Left ventricle myocardium inferior (tissue), 1 donor: ENCODE measurements around the gene TEX26. TPM values are rescaled to one million over a fixed set of nuclear protein-coding genes. Genes with fewer than 3 reads are reported as not detected.
"Not testable (repeated sequence)": the region's sequence is repeated elsewhere in the genome, so short reads cannot be mapped to it uniquely, and the experiment has no call there.

Source experiments
- DNase-seq: peaks from one replicate; pipeline ENCODE4 v3.0.0-alpha.2; 2020
- H3K27ac ChIP-seq: fragments of 200-600 bp; replicated peaks from 2 replicates; pipeline ENCODE4 v1.8.0; 2021
- H3K27me3 ChIP-seq: fragments of 200-600 bp; 2 replicates; pipeline ENCODE4 v1.8.0; 2021; ENCODE audit warnings: low read depth
- H3K36me3 ChIP-seq: fragments of 200-600 bp; 2 replicates; pipeline ENCODE4 v1.8.0; 2021
- H3K4me1 ChIP-seq: fragments of 200-600 bp; 2 replicates; pipeline ENCODE4 v1.8.0; 2021
- H3K4me3 ChIP-seq: fragments of 200-600 bp; 2 replicates; pipeline ENCODE4 v1.8.0; 2021; ENCODE audit warnings: mild to moderate bottlenecking, moderate library complexity
- H3K9me3 ChIP-seq: fragments of 200-600 bp; replicated peaks from 2 replicates; pipeline ENCODE4 v1.8.0; 2021
- CTCF ChIP-seq: fragments of 200-600 bp; IDR thresholded peaks from 2 replicates; pipeline ENCODE4 v1.8.0; 2021; ENCODE audit warnings: antibody characterized with exemption, mild to moderate bottlenecking, borderline replicate concordance
- intact Hi-C: fragments of 100-400 bp; cut with micrococcal nuclease; formaldehyde crosslinking; loops from one replicate; pipeline ENCODE4 v1.11.0; 2022
- total RNA-seq: library from RNA; stranded (reverse); fragmentation: NEBNext Ultra II Directional; extraction: Animal tissue kit (Norgen Biotek cat#: 25700); gene quantifications from one replicate; pipeline ENCODE4 v1.2.1, GENCODE V29; 2021
- donor health status: DM: no; HTN: yes; CAD: no; lungs with severe emphysema.

The TEX26 gene
- total RNA-seq, 1 donor from 2014 or later, result not detected

GRCh38 chr13:30923418-30923817, 9.0 kb upstream of the TEX26 start:
- TF ChIP-seq CTCF, result no peak
- H3K4me1 ChIP-seq, result peaks cover 9% of the 10 kb centered on the region
- intact Hi-C loops, result no loop called here
- no peak overlapping the region for H3K27ac ChIP-seq
- no peak for DNase-seq
- no peaks in the 10 kb centered on the region for H3K27me3 ChIP-seq
- no peak overlapping the region for H3K4me3 ChIP-seq
- H3K9me3 ChIP-seq, result no peaks in the 10 kb centered on the region
- H3K36me3 ChIP-seq, result no peaks in the 10 kb centered on the region

- no peak for TF ChIP-seq CTCF
- Histone ChIP-seq H3K27me3 (no peaks in the 10 kb centered on the region), H3K9me3 (no peaks in the 10 kb centered on the region), H3K4me1 (no peaks in the 10 kb centered on the region), H3K27ac (no peak overlapping the region), H3K4me3 (no peak overlapping the region), H3K36me3 (no peaks in the 10 kb centered on the region)
- intact Hi-C loops, result no loop called here
- no peak for DNase-seq
Observed at GRCh38 chr13:30924721-30925120, 7.7 kb upstream of the TEX26 start.

GRCh38 chr13:30925429-30925828, 7.0 kb upstream of the TEX26 start:
- Histone ChIP-seq H3K27ac (no peak overlapping the region), H3K9me3 (no peaks in the 10 kb centered on the region), H3K4me1 (no peaks in the 10 kb centered on the region), H3K27me3 (no peaks in the 10 kb centered on the region), H3K36me3 (no peaks in the 10 kb centered on the region), H3K4me3 (no peak overlapping the region)
- intact Hi-C loops, result no loop called here
- TF ChIP-seq CTCF, result no peak
- no peak for DNase-seq

GRCh38 chr13:30926781-30927180, 5.7 kb upstream of the TEX26 start:
- Histone ChIP-seq H3K27me3 (peaks cover 5% of the 10 kb centered on the region), H3K27ac (no peak overlapping the region), H3K9me3 (no peaks in the 10 kb centered on the region), H3K4me1 (no peaks in the 10 kb centered on the region), H3K4me3 (no peak overlapping the region), H3K36me3 (no peaks in the 10 kb centered on the region)
- no peak for DNase-seq
- TF ChIP-seq CTCF, result no peak
- intact Hi-C loops, result no loop called here

- H3K27ac ChIP-seq, H3K9me3 ChIP-seq, intact Hi-C loops: not testable (repeated sequence)
Observed at GRCh38 chr13:30927188-30927587, 5.3 kb upstream of the TEX26 start.

GRCh38 chr13:30927595-30927994, 4.9 kb upstream of the TEX26 start:
- Histone ChIP-seq H3K27ac (no peak overlapping the region), H3K27me3 (peaks cover 13% of the 10 kb centered on the region), H3K4me3 (no peak overlapping the region), H3K4me1 (no peaks in the 10 kb centered on the region), H3K9me3 (no peaks in the 10 kb centered on the region), H3K36me3 (no peaks in the 10 kb centered on the region)
- no peak for DNase-seq
- intact Hi-C loops, result no loop called here
- TF ChIP-seq CTCF, result no peak

More at GRCh38 chr13:30927188-30927587, 5.3 kb upstream of the TEX26 start:
- not testable (repeated sequence) for DNase-seq, H3K4me3 ChIP-seq, H3K27me3 ChIP-seq, H3K36me3 ChIP-seq, H3K4me1 ChIP-seq
